NCI-H82 treated with DMSO at 0.1 percent for 48 hours (cell line): ENCODE data around the gene SAMHD1.
"Not testable (repeated sequence)": the region's sequence is repeated elsewhere in the genome, so short reads cannot be mapped to it uniquely, and the experiment has no call there.

ENCODE experiments used
- DNase-seq: peaks from one replicate; lab custom pipeline; 2025; ENCODE audit not compliant: unreplicated experiment; lab: John Stamatoyannopoulos, UW

SAMHD1 gene

GRCh38 chr20:36917943-36918342 lies 33.6 kb downstream of the SAMHD1 start:
- DNase-seq: no peak

DNA sequence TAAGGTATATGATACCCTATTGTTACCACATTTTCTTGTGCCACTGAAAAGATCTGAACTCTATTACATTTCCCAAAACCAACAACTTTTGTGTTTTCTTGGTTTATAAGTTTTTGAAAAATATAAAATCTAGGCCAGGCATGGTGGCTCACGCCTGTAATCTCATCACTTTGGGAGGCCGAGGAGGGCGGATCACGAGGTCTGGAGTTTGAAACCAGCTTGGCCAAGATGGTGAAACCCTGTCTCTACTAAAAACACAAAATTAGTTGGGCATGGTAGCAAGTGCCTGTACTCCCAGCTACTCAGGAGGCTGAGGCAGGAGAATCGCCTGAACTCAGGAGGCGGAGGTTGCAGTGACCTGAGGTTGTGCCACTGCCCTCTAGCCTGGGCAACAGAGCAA lies 34.3 kb downstream of the SAMHD1 start:
- no peak for DNase-seq

GRCh38 chr20:36916199-36916598 lies 35.3 kb downstream of the SAMHD1 start:
- no peak for DNase-seq

DNA sequence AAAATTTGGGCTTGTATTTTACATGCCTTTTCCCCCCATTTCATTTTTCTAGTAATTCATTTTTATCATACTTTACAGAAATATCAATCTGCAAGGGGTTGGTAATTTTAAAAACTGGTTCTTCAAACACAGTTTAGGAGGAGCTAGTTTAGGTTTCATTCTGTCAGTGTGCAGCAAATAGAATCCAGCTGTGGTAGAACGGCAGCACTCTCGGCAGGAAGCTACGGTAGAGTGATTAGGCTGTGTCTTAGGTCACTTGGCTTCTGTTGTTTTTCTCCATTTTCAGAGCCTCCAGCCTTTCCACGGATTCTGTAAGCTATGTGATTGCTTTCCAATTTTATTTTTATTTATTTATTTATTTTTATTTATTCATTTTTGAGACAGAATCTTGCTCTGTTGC lies 42.9 kb downstream of the SAMHD1 start:
- no peak for DNase-seq

GRCh38 chr20:36906086-36906485 lies 45.4 kb downstream of the SAMHD1 start:
- not testable (repeated sequence) for DNase-seq

DNA sequence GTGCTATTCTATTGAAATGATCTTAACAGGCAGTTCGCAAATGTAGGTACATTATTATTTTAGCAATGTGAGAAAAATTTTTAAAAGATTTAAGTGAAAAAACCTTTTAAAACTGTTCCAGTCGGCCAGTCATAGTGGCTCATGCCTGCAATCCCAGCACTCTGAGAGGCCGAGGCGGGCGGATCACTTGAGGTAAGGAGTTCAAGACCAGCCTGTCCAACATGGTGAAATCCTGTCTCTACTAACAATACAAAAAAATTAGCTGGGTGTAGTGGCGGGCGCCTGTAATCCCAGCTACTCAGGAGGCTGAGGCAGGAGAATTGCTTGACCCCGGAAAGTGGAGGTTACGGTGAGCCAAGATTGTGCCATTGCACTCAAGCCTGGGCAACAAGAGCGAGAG lies 45.9 kb downstream of the SAMHD1 start:
- DNase-seq: not testable (repeated sequence)

- DNase-seq: no peak
Measured at GRCh38 chr20:36904690-36905089, 46.8 kb downstream of the SAMHD1 start.

- no peak for DNase-seq
Measured at GRCh38 chr20:36895036-36895435, 56.5 kb downstream of the SAMHD1 start.

- no peak for DNase-seq
Measured at GRCh38 chr20:36893801-36894200, 57.7 kb downstream of the SAMHD1 start.

GRCh38 chr20:36891211-36891610 lies 60.3 kb downstream of the SAMHD1 start:
- no peak for DNase-seq

GRCh38 chr20:36890586-36890985 lies 60.9 kb downstream of the SAMHD1 start:
- no peak for DNase-seq

- no peak for DNase-seq
Measured at GRCh38 chr20:36888880-36889516, 62.5 kb downstream of the SAMHD1 start.

DNA sequence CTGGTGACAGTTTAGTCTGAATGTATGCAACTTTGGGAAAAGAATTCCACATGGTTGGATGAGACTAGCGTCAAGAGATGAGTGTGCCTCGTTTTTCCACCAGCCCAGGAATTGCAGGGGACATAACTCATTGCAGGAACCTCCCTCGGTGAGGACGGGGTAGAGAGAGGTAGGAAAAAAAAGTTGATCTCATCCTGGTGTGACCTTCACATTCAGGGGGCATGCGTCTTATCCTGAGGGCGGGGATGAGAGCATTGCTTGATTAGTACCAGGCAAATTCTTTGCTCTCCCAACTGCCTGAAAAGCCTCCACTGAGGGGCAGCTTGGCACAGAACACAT lies 63.8 kb downstream of the SAMHD1 start:
- DNase-seq: no peak

GRCh38 chr20:36886859-36887751 lies 64.4 kb downstream of the SAMHD1 start:
- peak; percentile 72 for DNase-seq

GRCh38 chr20:36885356-36885755 lies 66.2 kb downstream of the SAMHD1 start:
- no peak for DNase-seq

GRCh38 chr20:36883977-36884535 lies 67.5 kb downstream of the SAMHD1 start:
- DNase-seq: no peak

GRCh38 chr20:36881888-36882287 lies 69.6 kb downstream of the SAMHD1 start:
- no peak for DNase-seq

DNA sequence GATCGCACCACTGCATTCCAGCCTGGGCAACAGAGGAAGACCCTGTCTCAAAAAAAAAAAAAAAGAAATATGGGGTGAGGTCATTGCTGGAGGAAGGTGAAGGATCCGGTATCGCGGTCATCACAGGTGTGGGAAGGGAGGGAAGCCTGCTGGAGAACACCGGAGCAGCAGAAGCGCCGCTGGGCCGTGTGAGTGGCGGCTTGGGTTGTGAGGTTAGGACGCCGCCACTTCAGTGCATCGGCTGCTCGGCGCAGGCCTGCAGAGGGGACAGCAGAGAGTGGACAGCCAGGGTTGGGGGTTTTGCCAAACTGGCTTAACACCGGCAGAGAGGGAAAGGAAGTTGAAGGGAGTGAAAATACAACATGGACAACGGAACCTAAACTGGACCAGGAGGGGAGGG lies 70.2 kb downstream of the SAMHD1 start:
- no peak for DNase-seq

GRCh38 chr20:36880741-36881250 lies 70.7 kb downstream of the SAMHD1 start:
- DNase-seq: no peak

GRCh38 chr20:36878941-36879340 lies 72.6 kb downstream of the SAMHD1 start:
- DNase-seq: no peak

DNA sequence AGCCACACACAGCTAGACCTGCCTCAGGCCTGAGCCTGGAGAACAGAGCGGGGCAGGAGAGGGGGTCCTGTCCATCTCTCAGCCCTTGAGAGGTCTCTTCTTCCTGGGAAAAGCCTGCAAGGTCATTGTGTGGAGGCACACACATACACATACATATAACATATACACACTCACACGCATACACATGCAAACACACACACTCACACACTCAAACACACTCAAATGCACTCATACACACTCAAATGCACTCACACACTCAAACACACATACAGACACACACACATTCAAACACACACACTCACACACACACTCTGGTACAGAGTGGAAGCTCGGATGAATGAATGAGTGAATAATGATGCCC lies 75.1 kb downstream of the SAMHD1 start:
- no peak for DNase-seq
